HEK293 (cell line): ENCODE results near the gene CAPZB.

Source experiments
- CTCF ChIA-PET: fragments of 350-600 bp; formaldehyde crosslinking; extraction: SDS; loops from one replicate; lab custom pipeline; 2021; ENCODE audit warnings: antibody characterized with exemption; lab: Yijun Ruan, JAX
- POLR2A ChIA-PET: fragments of 300-600 bp; formaldehyde crosslinking; extraction: SDS; loops from one replicate; lab custom pipeline; 2020; ENCODE audit warnings: antibody characterized with exemption, inconsistent platforms; lab: Yijun Ruan, JAX
- H3K27ac ChIP-seq: fragments of 200-500 bp; sonication (Bioruptor generic); 2 replicates; pipeline ENCODE4 v1.5.1; 2014; ENCODE audit warnings: low read depth, low read length, control low read depth, inconsistent platforms; ENCODE audit errors: extremely low read depth
- H3K36me3 ChIP-seq, 2 experiments: fragments of 200-500 bp in 1 of 2; sonication (Bioruptor generic) in 1 of 2; 1 replicate in 1 of 2; 2 replicates in 1 of 2; pipeline ENCODE4 v1.5.1; 2014 to 2017; ENCODE audit warnings: inconsistent platforms in 2 of 2, low read length in 2 of 2; ENCODE audit not compliant: control insufficient read depth in 2 of 2, insufficient read depth in 1 of 2
- H3K4me1 ChIP-seq: fragments of 200-500 bp; sonication (Bioruptor generic); 2 replicates; pipeline ENCODE4 v1.5.1; 2014; ENCODE audit warnings: mild to moderate bottlenecking, low read length, inconsistent platforms; ENCODE audit not compliant: control insufficient read depth, insufficient read depth
- H3K4me3 ChIP-seq: 2 replicates; pipeline ENCODE4 v1.5.1; 2011; ENCODE audit warnings: low read depth, mild to moderate bottlenecking, control low read depth, low read length, moderate library complexity
- H3K9me3 ChIP-seq: fragments of 200-500 bp; sonication (Bioruptor generic); 2 replicates; pipeline ENCODE4 v1.5.1; 2014; ENCODE audit warnings: low read depth, low read length, inconsistent platforms; ENCODE audit not compliant: control insufficient read depth, insufficient read depth
- ELK4 ChIP-seq: IDR thresholded peaks from 2 replicates; pipeline ENCODE4 v1.6.1; 2011; ENCODE audit warnings: mild to moderate bottlenecking, low read depth, low read length, borderline replicate concordance
- KLF10 ChIP-seq: fragments of 450-650 bp; IDR thresholded peaks from 2 replicates; pipeline ENCODE4 v1.5.1; 2018; ENCODE audit warnings: missing biosample characterization, mild to moderate bottlenecking, missing genetic modification characterization
- KLF9 ChIP-seq: fragments of 450-650 bp; formaldehyde crosslinking; IDR thresholded peaks from 2 replicates; pipeline ENCODE4 v1.5.1; 2016; ENCODE audit warnings: missing biosample characterization, missing genetic modification characterization, low read depth
- REPIN1 ChIP-seq: fragments of 450-650 bp; formaldehyde crosslinking; IDR thresholded peaks from 2 replicates; pipeline ENCODE4 v1.5.1; 2017; ENCODE audit warnings: missing biosample characterization, missing genetic modification characterization, low read depth
- SETDB1 ChIP-seq: IDR thresholded peaks from one replicate; pipeline ENCODE4 v1.6.1; 2017; ENCODE audit warnings: mild to moderate bottlenecking, low read length, moderate library complexity, mixed read lengths; ENCODE audit not compliant: insufficient read length
- ZBTB7A ChIP-seq: fragments of 450-650 bp; formaldehyde crosslinking; IDR thresholded peaks from 2 replicates; pipeline ENCODE4 v1.5.1; 2016; ENCODE audit warnings: low read depth, missing biosample characterization, missing genetic modification characterization
- ZNF157 ChIP-seq: fragments of 450-650 bp; formaldehyde crosslinking; IDR thresholded peaks from 2 replicates; pipeline ENCODE4 v1.5.1; 2016; ENCODE audit warnings: missing biosample characterization, missing genetic modification characterization
- ZNF174 ChIP-seq: fragments of 450-650 bp; formaldehyde crosslinking; IDR thresholded peaks from 2 replicates; pipeline ENCODE4 v1.5.0; 2017; ENCODE audit warnings: missing biosample characterization, mild to moderate bottlenecking, missing genetic modification characterization
- ZNF184 ChIP-seq: fragments of 450-650 bp; IDR thresholded peaks from 2 replicates; pipeline ENCODE4 v1.5.1; 2018; ENCODE audit warnings: missing biosample characterization, mild to moderate bottlenecking, missing genetic modification characterization
- ZNF221 ChIP-seq: fragments of 450-650 bp; formaldehyde crosslinking; IDR thresholded peaks from 2 replicates; pipeline ENCODE4 v1.5.1; 2017; ENCODE audit warnings: missing biosample characterization, missing genetic modification characterization, borderline replicate concordance
- ZNF335 ChIP-seq: fragments of 450-650 bp; formaldehyde crosslinking; conservative IDR thresholded peaks from 2 replicates; pipeline ENCODE4 v1.5.1; 2016; ENCODE audit warnings: missing biosample characterization, missing genetic modification characterization
- ZNF426 ChIP-seq: fragments of 450-650 bp; formaldehyde crosslinking; IDR thresholded peaks from 2 replicates; pipeline ENCODE4 v1.5.1; 2017; ENCODE audit warnings: missing biosample characterization, missing genetic modification characterization, mild to moderate bottlenecking, inconsistent platforms, moderate library complexity
- ZNF48 ChIP-seq: fragments of 450-650 bp; formaldehyde crosslinking; IDR thresholded peaks from 2 replicates; pipeline ENCODE4 v1.5.1; 2016; ENCODE audit warnings: missing biosample characterization, missing genetic modification characterization
- ZNF513 ChIP-seq: fragments of 450-650 bp; IDR thresholded peaks from 2 replicates; pipeline ENCODE4 v1.5.1; 2018; ENCODE audit warnings: missing biosample characterization, missing genetic modification characterization
- ZNF558 ChIP-seq: fragments of 450-650 bp; formaldehyde crosslinking; IDR thresholded peaks from 2 replicates; pipeline ENCODE4 v1.5.1; 2016; ENCODE audit warnings: missing biosample characterization, missing genetic modification characterization
- ZNF561 ChIP-seq: fragments of 450-650 bp; IDR thresholded peaks from 2 replicates; pipeline ENCODE4 v1.5.1; 2018; ENCODE audit warnings: missing biosample characterization, missing genetic modification characterization, borderline replicate concordance
- ZNF623 ChIP-seq: fragments of 450-650 bp; formaldehyde crosslinking; IDR thresholded peaks from 2 replicates; pipeline ENCODE4 v1.5.1; 2016; ENCODE audit warnings: missing biosample characterization, missing genetic modification characterization
- ZNF707 ChIP-seq: fragments of 450-650 bp; formaldehyde crosslinking; IDR thresholded peaks from 2 replicates; pipeline ENCODE4 v1.5.1; 2016; ENCODE audit warnings: missing biosample characterization, missing genetic modification characterization
- ZNF792 ChIP-seq: fragments of 450-650 bp; formaldehyde crosslinking; IDR thresholded peaks from 2 replicates; pipeline ENCODE4 v1.5.1; 2016; ENCODE audit warnings: missing biosample characterization, missing genetic modification characterization
- TF ChIP-seq, protein P1 (sequence below): fragments of 450-650 bp; formaldehyde crosslinking; optimal IDR thresholded peaks from 2 replicates; pipeline ENCODE3; 2016; ENCODE audit warnings: missing biosample characterization, mild to moderate bottlenecking, missing genetic modification characterization
- TF ChIP-seq, protein P2 (sequence below): fragments of 450-650 bp; formaldehyde crosslinking; IDR thresholded peaks from 2 replicates; pipeline ENCODE4 v1.5.1; 2016; ENCODE audit warnings: missing biosample characterization, missing genetic modification characterization

CAPZB gene

DNA sequence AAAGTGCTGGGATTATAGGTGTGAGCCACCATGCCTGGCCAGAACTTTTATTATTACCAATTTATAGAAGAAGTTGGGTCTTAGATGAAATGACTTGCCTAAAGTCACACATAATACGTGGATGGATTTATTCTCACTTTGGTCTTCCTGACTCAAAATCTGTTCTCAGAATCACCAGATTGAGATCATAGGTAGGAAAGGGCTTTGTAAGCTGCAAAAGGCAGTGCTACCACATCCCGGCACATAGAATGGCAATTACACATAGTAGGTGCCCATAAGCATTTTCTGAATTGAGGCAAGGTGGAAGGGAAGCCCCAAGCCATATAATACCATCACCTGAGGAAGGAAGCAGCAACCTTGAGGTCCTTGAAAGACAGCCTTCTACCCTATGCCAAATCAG, 8.2 kb upstream of the CAPZB start:
- no peaks in the 10 kb centered on the region for H3K4me1 ChIP-seq
- H3K4me3 ChIP-seq, result no peak overlapping the region
- no peaks in the 10 kb centered on the region for H3K36me3 ChIP-seq
- H3K27ac ChIP-seq, result no peak overlapping the region
- ChIA-PET POLR2A (interaction anchor here (0.7 to 0.9 kb wide), 2 partner anchors 24 to 104 kb away, joined by 4 to 7 read pairs; no protein-coding TSS in a partner anchor), CTCF (interaction anchor here (1.6 kb wide), 1 partner anchor 88 kb away, joined by 4 read pairs; no protein-coding TSS in a partner anchor)
- TF ChIP-seq ZNF335 (tag by site-specific recombination) (no peak), ZNF426 (tag by site-specific recombination) (no peak), ZNF157 (tag by site-specific recombination) (no peak), ELK4 (no peak), ZNF558 (tag by site-specific recombination) (no peak), ZNF184 (tag by site-specific recombination) (no peak)
- no peaks in the 10 kb centered on the region for H3K9me3 ChIP-seq

- H3K27ac ChIP-seq, result no peak overlapping the region
- H3K36me3 ChIP-seq, result no peaks in the 10 kb centered on the region
- H3K9me3 ChIP-seq, result no peaks in the 10 kb centered on the region
- ChIA-PET POLR2A (no interaction called here), CTCF (interaction anchor here (0.9 to 1.1 kb wide), 2 partner anchors 92 to 164 kb away, joined by 4 read pairs; no protein-coding TSS in a partner anchor)
- no peak overlapping the region for H3K4me3 ChIP-seq
- no peak for TF ChIP-seq ZNF707 (tag by site-specific recombination)
- no peak for TF ChIP-seq ZNF623
- TF ChIP-seq ZNF174 (tag by site-specific recombination), result no peak
- TF ChIP-seq KLF10 (tag by site-specific recombination), result no peak
- TF ChIP-seq, protein P1, sequence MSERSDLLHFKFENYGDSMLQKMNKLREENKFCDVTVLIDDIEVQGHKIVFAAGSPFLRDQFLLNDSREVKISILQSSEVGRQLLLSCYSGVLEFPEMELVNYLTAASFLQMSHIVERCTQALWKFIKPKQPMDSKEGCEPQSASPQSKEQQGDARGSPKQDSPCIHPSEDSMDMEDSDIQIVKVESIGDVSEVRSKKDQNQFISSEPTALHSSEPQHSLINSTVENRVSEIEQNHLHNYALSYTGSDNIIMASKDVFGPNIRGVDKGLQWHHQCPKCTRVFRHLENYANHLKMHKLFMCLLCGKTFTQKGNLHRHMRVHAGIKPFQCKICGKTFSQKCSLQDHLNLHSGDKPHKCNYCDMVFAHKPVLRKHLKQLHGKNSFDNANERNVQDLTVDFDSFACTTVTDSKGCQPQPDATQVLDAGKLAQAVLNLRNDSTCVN (tag by site-specific recombination), result no peak
- TF ChIP-seq ZNF513, result no peak
- no peak for TF ChIP-seq ZNF48 (tag by site-specific recombination)
- no peak for TF ChIP-seq ZBTB7A (tag by site-specific recombination)
- no peak for TF ChIP-seq REPIN1 (tag by site-specific recombination)
- TF ChIP-seq, protein P2, sequence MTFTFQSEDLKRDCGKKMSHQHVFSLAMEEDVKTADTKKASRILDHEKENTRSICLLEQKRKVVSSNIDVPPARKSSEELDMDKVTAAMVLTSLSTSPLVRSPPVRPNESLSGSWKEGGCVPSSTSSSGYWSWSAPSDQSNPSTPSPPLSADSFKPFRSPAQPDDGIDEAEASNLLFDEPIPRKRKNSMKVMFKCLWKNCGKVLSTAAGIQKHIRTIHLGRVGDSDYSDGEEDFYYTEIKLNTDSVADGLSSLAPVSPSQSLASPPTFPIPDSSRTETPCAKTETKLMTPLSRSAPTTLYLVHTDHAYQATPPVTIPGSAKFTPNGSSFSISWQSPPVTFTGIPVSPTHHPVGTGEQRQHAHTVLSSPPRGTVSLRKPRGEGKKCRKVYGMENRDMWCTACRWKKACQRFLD (tag by site-specific recombination), result no peak
- no peak for TF ChIP-seq ZNF561 (tag by site-specific recombination)
- TF ChIP-seq ZNF221, result no peak
- TF ChIP-seq ZNF792, result no peak
- TF ChIP-seq KLF9 (tag by site-specific recombination), result no peak
- TF ChIP-seq SETDB1, result no peak
- H3K4me1 ChIP-seq, result no peaks in the 10 kb centered on the region
Measured at GRCh38 chr1:19489996-19490395, 4.7 kb upstream of the CAPZB start.
